GM23248 (cell line): ENCODE results near the gene AP5B1. TPM values are rescaled to one million over a fixed set of nuclear protein-coding genes. Genes with fewer than 3 reads are reported as not detected.
A peak's percentile ranks its signal among the peaks of the same experiment; 100 is the strongest.

Experiments used
- DNase-seq: peaks from one replicate; pipeline ENCODE4 v3.0.0-alpha.2; 2015
- H2AFZ ChIP-seq: fragments of 200-600 bp; sonication (generic); 2 replicates; pipeline ENCODE4 v1.6.1; 2016; ENCODE audit warnings: antibody characterized with exemption
- H3F3A ChIP-seq: fragments of 200-600 bp; sonication (generic); 2 replicates; pipeline ENCODE4 v1.6.1; 2016; ENCODE audit warnings: mild to moderate bottlenecking, antibody characterized with exemption, mixed run types; ENCODE audit not compliant: insufficient read depth
- H3K27ac ChIP-seq: fragments of 200-600 bp; sonication (generic); 2 replicates; pipeline ENCODE4 v1.5.1; 2016; ENCODE audit warnings: mild to moderate bottlenecking
- H3K27me3 ChIP-seq: fragments of 200-600 bp; sonication (generic); replicated peaks from 2 replicates; pipeline ENCODE4 v1.6.1; 2016; ENCODE audit warnings: mild to moderate bottlenecking; ENCODE audit not compliant: insufficient read depth
- H3K36me3 ChIP-seq: fragments of 200-600 bp; sonication (generic); 2 replicates; pipeline ENCODE4 v1.6.1; 2016; ENCODE audit warnings: low read depth, mild to moderate bottlenecking
- H3K4me1 ChIP-seq: fragments of 200-600 bp; sonication (generic); 2 replicates; pipeline ENCODE4 v1.6.1; 2016; ENCODE audit warnings: mild to moderate bottlenecking; ENCODE audit not compliant: insufficient read depth
- H3K4me2 ChIP-seq: fragments of 200-600 bp; sonication (generic); one replicate; pipeline ENCODE4 v1.6.1; 2016; ENCODE audit warnings: mild to moderate bottlenecking; ENCODE audit not compliant: unreplicated experiment
- H3K4me3 ChIP-seq: fragments of 200-600 bp; sonication (generic); 2 replicates; pipeline ENCODE4 v1.5.1; 2016; ENCODE audit warnings: mild to moderate bottlenecking
- H3K79me2 ChIP-seq: fragments of 200-600 bp; sonication (generic); 2 replicates; pipeline ENCODE4 v1.6.1; 2016; ENCODE audit warnings: mild to moderate bottlenecking; ENCODE audit not compliant: insufficient read depth
- H3K9ac ChIP-seq: fragments of 200-600 bp; sonication (generic); 2 replicates; pipeline ENCODE4 v1.6.1; 2016; ENCODE audit warnings: mild to moderate bottlenecking
- H3K9me2 ChIP-seq: fragments of 200-600 bp; sonication (generic); 2 replicates; pipeline ENCODE4 v1.6.1; 2016; ENCODE audit warnings: mixed run types, mild to moderate bottlenecking, moderate library complexity; ENCODE audit not compliant: insufficient read depth
- H3K9me3 ChIP-seq: fragments of 200-600 bp; sonication (generic); one replicate; pipeline ENCODE4 v1.6.1; 2017; ENCODE audit warnings: low read depth
- H4K20me1 ChIP-seq: fragments of 200-600 bp; sonication (generic); 2 replicates; pipeline ENCODE4 v1.6.0; 2016; ENCODE audit not compliant: insufficient read depth
- EZH2 ChIP-seq: fragments of 200-600 bp; sonication (generic); IDR thresholded peaks from 2 replicates; pipeline ENCODE4 v1.6.1; 2018; ENCODE audit warnings: antibody characterized with exemption, mild to moderate bottlenecking; ENCODE audit not compliant: insufficient read depth, poor library complexity, severe bottlenecking
- EZH2phosphoT487 ChIP-seq: fragments of 200-600 bp; sonication (generic); IDR thresholded peaks from 2 replicates; pipeline ENCODE4 v1.6.1; 2018; ENCODE audit warnings: antibody characterized with exemption, moderate library complexity, mild to moderate bottlenecking, low read depth; ENCODE audit not compliant: insufficient read depth
- WGBS, 2 experiments: methylation state at CpG; one replicate each; pipeline ENCODE4 v1.1.6; 2015 to 2017; ENCODE audit warnings: low lambda C conversion rate in 2 of 2, low coverage in 1 of 2; ENCODE audit errors: missing lambda C conversion rate in 2 of 2; 5-methylcytosine and 5-hydroxymethylcytosine counted together
- in situ Hi-C: fragments of 300-500 bp; cut with MboI; formaldehyde crosslinking; loops from 2 replicates; pipeline ENCODE4 v1.15.0; 2020
- polyA plus RNA-seq: library from polyadenylated mRNA; unstranded; fragments of >200 nt; fragmentation: Nextera tagmentation; extraction: Ambion mirVana; gene quantifications from 2 replicates; pipeline ENCODE4 v1.2.1, GENCODE V29; 2016
- total RNA-seq: library from RNA; depleted of rRNA; stranded (reverse); fragments of >200 nt; shearing (Covaris generic); gene quantifications from 2 replicates; pipeline ENCODE4 v1.2.3, GENCODE V29; 2014

The AP5B1 gene
- total and polyA plus RNA-seq, 2 experiments from 2014 or later = 4.4 to 14.8 TPM

- H3K9ac ChIP-seq = no peak overlapping the region
- in situ Hi-C loops = no loop called here
- no peak overlapping the region for H3K27ac ChIP-seq
- TF ChIP-seq EZH2 (no peak), EZH2phosphoT487 (no peak)
- H3K36me3 ChIP-seq = no peaks in the 10 kb centered on the region
- no peaks in the 10 kb centered on the region for H3K9me2 ChIP-seq
- H3K4me3 ChIP-seq = no peak overlapping the region
- H3K27me3 ChIP-seq = no peaks in the 10 kb centered on the region
- H3K79me2 ChIP-seq = peaks cover 42% of the 10 kb centered on the region
- no peak overlapping the region for H3K4me2 ChIP-seq
- no peaks in the 10 kb centered on the region for H3K9me3 ChIP-seq
- no peaks in the 10 kb centered on the region for H3F3A ChIP-seq
- H4K20me1 ChIP-seq = no peaks in the 10 kb centered on the region
- WGBS, 2 experiments = 83 to 85% methylated on average over 8 of the region's 8 CpGs
- no peaks in the 10 kb centered on the region for H3K4me1 ChIP-seq
- no peak overlapping the region for H2AFZ ChIP-seq
- no peak for DNase-seq
Measured at GRCh38 chr11:65776710-65777141, 4.0 kb downstream of the AP5B1 start.

- peak; percentile 41 for DNase-seq
- no peak for TF ChIP-seq EZH2phosphoT487
- no peak for TF ChIP-seq EZH2
- H3K4me2 ChIP-seq = no peak overlapping the region
- no peaks in the 10 kb centered on the region for H3K9me2 ChIP-seq
- H3K27me3 ChIP-seq = no peaks in the 10 kb centered on the region
- no peaks in the 10 kb centered on the region for H3K4me1 ChIP-seq
- no peak overlapping the region for H3K9ac ChIP-seq
- no peaks in the 10 kb centered on the region for H3K9me3 ChIP-seq
- WGBS, 2 experiments = 89 to 93% methylated on average over 8 of the region's 8 CpGs
- in situ Hi-C loops = no loop called here
- no peaks in the 10 kb centered on the region for H4K20me1 ChIP-seq
- peaks cover 42% of the 10 kb centered on the region for H3K79me2 ChIP-seq
- H3F3A ChIP-seq = no peaks in the 10 kb centered on the region
- H3K4me3 ChIP-seq = no peak overlapping the region
- H3K36me3 ChIP-seq = no peaks in the 10 kb centered on the region
- H3K27ac ChIP-seq = no peak overlapping the region
- H2AFZ ChIP-seq = no peak overlapping the region
Measured at GRCh38 chr11:65776196-65776595, 4.6 kb downstream of the AP5B1 start.

GRCh38 chr11:65774525-65775306 is 6.1 kb downstream of the AP5B1 start:
- DNase-seq = no peak
- Histone ChIP-seq H3K27me3 (no peaks in the 10 kb centered on the region), H3K36me3 (no peaks in the 10 kb centered on the region), H3K4me2 (no peak overlapping the region), H3K4me3 (no peak overlapping the region), H3K27ac (no peak overlapping the region), H3K9me3 (no peaks in the 10 kb centered on the region), H2AFZ (no peak overlapping the region), H3K79me2 (peaks cover 41% of the 10 kb centered on the region), H3K9ac (no peak overlapping the region), H3F3A (no peaks in the 10 kb centered on the region), H3K4me1 (peaks cover 4% of the 10 kb centered on the region), H3K9me2 (no peaks in the 10 kb centered on the region), H4K20me1 (no peaks in the 10 kb centered on the region)
- TF ChIP-seq EZH2 (no peak), EZH2phosphoT487 (no peak)
- in situ Hi-C loops = no loop called here
- 85 to 89% methylated on average over 9 of the region's 9 CpGs for WGBS, 2 experiments

- H3K4me2 ChIP-seq = no peak overlapping the region
- H3K79me2 ChIP-seq = peaks cover 33% of the 10 kb centered on the region
- 35 to 36% methylated on average over 8 of the region's 8 CpGs for WGBS, 2 experiments
- H3K4me3 ChIP-seq = no peak overlapping the region
- TF ChIP-seq EZH2 = no peak
- no peak for TF ChIP-seq EZH2phosphoT487
- peaks cover 9% of the 10 kb centered on the region for H3K4me1 ChIP-seq
- H4K20me1 ChIP-seq = no peaks in the 10 kb centered on the region
- no peaks in the 10 kb centered on the region for H3K9me2 ChIP-seq
- H3K27me3 ChIP-seq = no peaks in the 10 kb centered on the region
- in situ Hi-C loops = no loop called here
- H3K27ac ChIP-seq = no peak overlapping the region
- no peak overlapping the region for H2AFZ ChIP-seq
- peak; percentile 36 for DNase-seq
- no peaks in the 10 kb centered on the region for H3K9me3 ChIP-seq
- no peak overlapping the region for H3K9ac ChIP-seq
- H3F3A ChIP-seq = no peaks in the 10 kb centered on the region
- no peaks in the 10 kb centered on the region for H3K36me3 ChIP-seq
Measured at GRCh38 chr11:65773784-65774411, 6.9 kb downstream of the AP5B1 start.
